H1 (cell line): Measurements from ENCODE around the gene SNORC. TPM values are rescaled to one million over a fixed set of nuclear protein-coding genes. Genes with fewer than 3 reads are reported as not detected.

Source experiments
- CTCF ChIA-PET: fragments of 300-600 bp; sonication (Branson Sonifier 250); formaldehyde crosslinking; loops from one replicate; lab custom pipeline; 2021; ENCODE audit not compliant: partially characterized antibody; lab: Charles Lee
- POLR2A ChIA-PET: fragments of 300-600 bp; sonication (Branson Sonifier 250); formaldehyde crosslinking; loops from one replicate; lab custom pipeline; 2021; ENCODE audit warnings: inconsistent platforms; ENCODE audit not compliant: partially characterized antibody; lab: Charles Lee
- DNase-seq, 2 experiments: peaks; one replicate each; pipeline versions ENCODE4 v3.0.0 to v3.0.0-alpha.2; 2010 to 2022; ENCODE audit warnings: low spot score in 2 of 2, low read depth in 1 of 2, mixed read lengths in 1 of 2
- FAIRE-seq: peaks from 2 replicates; lab custom pipeline; 2011; peaks lifted over from hg19 to GRCh38; lab: Jason Lieb, UNC
- H2AFZ ChIP-seq: 2 replicates; pipeline ENCODE4 v1.8.1; 2012; ENCODE audit warnings: low read length, inconsistent platforms
- H2AK5ac ChIP-seq: 2 replicates; pipeline ENCODE4 v1.6.1; 2013; ENCODE audit warnings: low read depth, low read length
- H2BK120ac ChIP-seq: replicated peaks from 2 replicates; pipeline ENCODE3; 2013; ENCODE audit warnings: low read depth, low read length, inconsistent platforms
- H2BK12ac ChIP-seq: 2 replicates; pipeline ENCODE4 v1.6.1; 2013; ENCODE audit warnings: low read depth, low read length
- H2BK15ac ChIP-seq: 2 replicates; pipeline ENCODE4 v1.6.1; 2013; ENCODE audit warnings: low read length
- H2BK20ac ChIP-seq: 2 replicates; pipeline ENCODE4 v1.6.1; 2013; ENCODE audit warnings: low read length
- H2BK5ac ChIP-seq: 2 replicates; pipeline ENCODE4 v1.6.1; 2013; ENCODE audit warnings: low read depth, low read length
- H3K14ac ChIP-seq: 2 replicates; pipeline ENCODE4 v1.6.1; 2013; ENCODE audit warnings: inconsistent platforms; ENCODE audit not compliant: insufficient read length
- H3K18ac ChIP-seq: 2 replicates; pipeline ENCODE4 v1.6.1; 2013; ENCODE audit warnings: low read length; ENCODE audit errors: extremely low read depth
- H3K23ac ChIP-seq: 2 replicates; pipeline ENCODE4 v1.6.1; 2013; ENCODE audit warnings: inconsistent platforms; ENCODE audit not compliant: insufficient read length
- H3K23me2 ChIP-seq: 2 replicates; pipeline ENCODE4 v1.6.1; 2013; ENCODE audit warnings: low read depth, low read length
- H3K27ac ChIP-seq: 2 replicates; pipeline ENCODE4 v1.6.1; 2011; ENCODE audit warnings: low read depth, low read length, inconsistent platforms
- H3K27me3 ChIP-seq, 4 experiments: replicated peaks in 1 of 4; 1 replicate in 1 of 4; 2 replicates in 3 of 4; pipeline versions ENCODE4 v1.6.1 to v1.8.1; 2011 to 2013; ENCODE audit warnings: low read length in 3 of 4, mild to moderate bottlenecking in 3 of 4, inconsistent platforms in 2 of 4, mixed read lengths in 2 of 4, moderate library complexity in 1 of 4; ENCODE audit not compliant: control insufficient read depth in 3 of 4, insufficient read depth in 3 of 4; ENCODE audit errors: extremely low read depth in 1 of 4
- H3K36me3 ChIP-seq, 4 experiments: 2 replicates each; pipeline versions ENCODE4 v1.6.1 to v1.8.1; 2011 to 2013; ENCODE audit warnings: mild to moderate bottlenecking in 4 of 4, low read length in 3 of 4, moderate library complexity in 2 of 4, control low read depth in 1 of 4, inconsistent platforms in 1 of 4; ENCODE audit not compliant: insufficient read depth in 4 of 4, control insufficient read depth in 2 of 4
- H3K4ac ChIP-seq: replicated peaks from 2 replicates; pipeline ENCODE3; 2013; ENCODE audit warnings: low read length, low read depth, mixed read lengths, inconsistent platforms; ENCODE audit not compliant: insufficient read length
- H3K4me1 ChIP-seq, 4 experiments: replicated peaks in 1 of 4; 1 replicate in 1 of 4; 2 replicates in 3 of 4; pipeline versions ENCODE4 v1.6.1 to v1.8.1; 2011 to 2013; ENCODE audit warnings: low read length in 3 of 4, inconsistent platforms in 2 of 4, mixed read lengths in 1 of 4; ENCODE audit not compliant: insufficient read depth in 4 of 4, control insufficient read depth in 3 of 4
- H3K4me2 ChIP-seq, 2 experiments: 2 replicates each; pipeline versions ENCODE4 v1.6.1 to v1.8.1; 2011 to 2013; ENCODE audit warnings: low read depth in 2 of 2, low read length in 2 of 2, control low read depth in 1 of 2, inconsistent platforms in 1 of 2, mild to moderate bottlenecking in 1 of 2; ENCODE audit not compliant: insufficient read depth in 1 of 2
- H3K4me3 ChIP-seq, 4 experiments: fragments of 200-600, 300-600 bp in 1 of 4; sonication (generic), shearing (Covaris generic), sonication (Bioruptor Twin) in 1 of 4; 2 replicates each; pipeline versions ENCODE4 v1.5.1 to v1.8.1; 2011 to 2016; ENCODE audit warnings: low read length in 4 of 4, low read depth in 3 of 4, control low read depth in 2 of 4, inconsistent platforms in 2 of 4, mild to moderate bottlenecking in 2 of 4, mixed read lengths in 1 of 4, moderate library complexity in 1 of 4; ENCODE audit not compliant: insufficient read depth in 2 of 4; ENCODE audit errors: extremely low read depth in 1 of 4
- H3K56ac ChIP-seq: replicated peaks from 2 replicates; pipeline ENCODE3; 2013; ENCODE audit warnings: low read depth, mild to moderate bottlenecking, mixed read lengths, low read length, inconsistent platforms; ENCODE audit not compliant: insufficient read length
- H3K79me1 ChIP-seq: 2 replicates; pipeline ENCODE4 v1.6.1; 2013; ENCODE audit warnings: low read depth, low read length, control low read depth
- H3K79me2 ChIP-seq, 2 experiments: 2 replicates each; pipeline versions ENCODE4 v1.6.1 to v1.8.1; 2012 to 2013; ENCODE audit warnings: low read length in 2 of 2, mild to moderate bottlenecking in 2 of 2, inconsistent platforms in 1 of 2; ENCODE audit not compliant: insufficient read depth in 2 of 2, control insufficient read depth in 1 of 2
- H3K9ac ChIP-seq, 4 experiments: replicated peaks in 1 of 4; 1 replicate in 1 of 4; 2 replicates in 3 of 4; pipeline versions ENCODE4 v1.6.1 to v1.8.1; 2011 to 2013; ENCODE audit warnings: low read depth in 3 of 4, low read length in 3 of 4, control low read depth in 2 of 4, mild to moderate bottlenecking in 2 of 4, moderate library complexity in 2 of 4, inconsistent platforms in 1 of 4; ENCODE audit errors: extremely low read depth in 1 of 4
- H3K9me3 ChIP-seq, 2 experiments: 2 replicates each; pipeline versions ENCODE4 v1.6.1 to v1.8.1; 2012 to 2013; ENCODE audit warnings: mild to moderate bottlenecking in 2 of 2, moderate library complexity in 2 of 2, control low read depth in 1 of 2, inconsistent platforms in 1 of 2, low read depth in 1 of 2, low read length in 1 of 2, mixed read lengths in 1 of 2; ENCODE audit not compliant: insufficient read depth in 2 of 2
- H4K20me1 ChIP-seq, 2 experiments: replicated peaks in 1 of 2; 2 replicates each; pipeline versions ENCODE3 to v1.8.1; 2011 to 2013; ENCODE audit warnings: inconsistent platforms in 2 of 2, low read length in 2 of 2, mild to moderate bottlenecking in 1 of 2; ENCODE audit not compliant: insufficient read depth in 2 of 2, control insufficient read depth in 1 of 2
- H4K5ac ChIP-seq: 2 replicates; pipeline ENCODE4 v1.6.1; 2013; ENCODE audit warnings: low read length, low read depth, mixed read lengths, inconsistent platforms; ENCODE audit not compliant: insufficient read length
- H4K8ac ChIP-seq: 2 replicates; pipeline ENCODE4 v1.8.0; 2013; ENCODE audit warnings: mild to moderate bottlenecking, moderate library complexity, low read length, inconsistent platforms; ENCODE audit not compliant: insufficient read depth; ENCODE audit errors: extremely low read depth
- H4K91ac ChIP-seq: replicated peaks from 2 replicates; pipeline ENCODE3; 2013; ENCODE audit warnings: low read length, mixed read lengths, inconsistent platforms; ENCODE audit not compliant: insufficient read length
- CHD1 ChIP-seq: IDR thresholded peaks from 2 replicates; pipeline ENCODE4 v1.6.1; 2012; ENCODE audit warnings: low read depth, low read length, improper control_type of control experiment
- EP300 ChIP-seq, 2 experiments: IDR thresholded peaks; 1 replicate in 1 of 2; 2 replicates in 1 of 2; pipeline ENCODE4 v1.6.1; 2011 to 2012; ENCODE audit warnings: low read depth in 2 of 2, low read length in 2 of 2, mild to moderate bottlenecking in 2 of 2, borderline replicate concordance in 1 of 2, inconsistent platforms in 1 of 2, moderate library complexity in 1 of 2
- JUN ChIP-seq: IDR thresholded peaks from 2 replicates; pipeline ENCODE4 v1.6.1; 2011; ENCODE audit warnings: low read depth, mild to moderate bottlenecking, improper control_type of control experiment, low read length
- RBBP5 ChIP-seq: IDR thresholded peaks from 2 replicates; pipeline ENCODE4 v1.7.1; 2012; ENCODE audit warnings: low read depth, mild to moderate bottlenecking, inconsistent platforms, low read length, moderate library complexity, borderline replicate concordance
- TAF1 ChIP-seq: IDR thresholded peaks from 2 replicates; pipeline ENCODE4 v1.6.1; 2011; ENCODE audit warnings: mild to moderate bottlenecking, low read depth, low read length
- WGBS, 2 experiments: shearing (Covaris generic) in 1 of 2; methylation state at CpG; one replicate each; pipeline versions ENCODE4 v1.1.6 to v1.1.7; 2013 to 2015; ENCODE audit warnings: low lambda C conversion rate in 2 of 2, mixed read lengths in 2 of 2, inconsistent platforms in 1 of 2, low coverage in 1 of 2, missing lambda C conversion rate in 1 of 2; ENCODE audit not compliant: insufficient replicate concordance in 2 of 2, insufficient coverage in 1 of 2, insufficient read length in 1 of 2; ENCODE audit errors: extremely low coverage in 1 of 2, missing lambda C conversion rate in 1 of 2; 5-methylcytosine and 5-hydroxymethylcytosine counted together
- polyA plus RNA-seq, 7 experiments: library from polyadenylated mRNA; depleted of rRNA in 3 of 7; stranded (reverse) in 5 of 7; unstranded in 2 of 7; fragments of >200 nt in 5 of 7; fragments of 200-250 nt in 2 of 7; gene quantifications; 1 replicate in 5 of 7; 2 replicates in 1 of 7; 4 replicates in 1 of 7; pipeline versions ENCODE4 v1.2.1 to v1.2.3, GENCODE V29; 2011 to 2013; ENCODE audit warnings: missing spikeins in 2 of 7, mixed read lengths in 2 of 7
- total RNA-seq: library from RNA; stranded (reverse); fragmentation: NEBNext Ultra II Directional; extraction: Animal tissue kit (Norgen Biotek cat#: 25700); gene quantifications from 2 replicates; pipeline ENCODE4 v1.2.1, GENCODE V29; 2021
- TF ChIP-seq, protein P1 (sequence below): IDR thresholded peaks from 2 replicates; pipeline ENCODE4 v1.6.1; 2012; ENCODE audit warnings: low read length, inconsistent platforms
- TF ChIP-seq, protein P2 (sequence below): IDR thresholded peaks from 2 replicates; pipeline ENCODE4 v1.6.1; 2011; ENCODE audit warnings: low read depth, mild to moderate bottlenecking, low read length; ENCODE audit not compliant: insufficient read depth

Gene SNORC
- total and polyA plus RNA-seq, 2 of the 8 experiments (the other 6 are each of a cell fraction or from before 2014, with no cell fraction given) = 1.6 to 1.8 TPM

GRCh38 chr2:232890896-232891601 is 21.0 kb downstream of the SNORC start:
- no peak overlapping the region for H3K23ac ChIP-seq
- H2BK12ac ChIP-seq = peak overlapping the region; percentile 84; the same call in 1 of the 2 replicates
- DNase-seq (peak in 1 of 2 experiments; percentile 82), FAIRE-seq (peak; percentile 45)
- H2AFZ ChIP-seq = peak overlapping the region; percentile 61
- H2BK5ac ChIP-seq = peak overlapping the region; percentile 44; the same call in 1 of the 2 replicates
- H2BK15ac ChIP-seq = peak overlapping the region; percentile 96; the same call in 1 of the 2 replicates
- no peak overlapping the region for H3K9ac ChIP-seq
- no peaks in the 10 kb centered on the region for H3K9me3 ChIP-seq
- 0 out of 2 replicates have a peak overlapping the region, but pooled peaks have one; percentile 82 for H2BK20ac ChIP-seq
- WGBS, 2 experiments = 44% methylated on average over 22 of the region's 23 CpGs; no CpG with 5 or more reads in 1 of the 2 experiments
- H3K4ac ChIP-seq = no peak overlapping the region
- H2BK120ac ChIP-seq = no peak overlapping the region
- H4K5ac ChIP-seq = peak overlapping the region; percentile 23
- peak overlapping the region; percentile 66 for H4K8ac ChIP-seq
- H3K4me1 ChIP-seq = peaks cover 0 to 16% (median 10%) of the 10 kb centered on the region in 4 experiments; a peak in 6 of 7 replicates
- peak overlapping the region in 1 of 4 experiments; percentile 34; a peak in 1 of 8 replicates for H3K4me3 ChIP-seq
- no peaks in the 10 kb centered on the region for H3K79me2 ChIP-seq
- peaks cover 0 to 7% of the 10 kb centered on the region in 2 experiments for H4K20me1 ChIP-seq
- H3K4me2 ChIP-seq = peak overlapping the region; percentile 55 to 58
- H3K18ac ChIP-seq = peak overlapping the region; percentile 86
- H3K23me2 ChIP-seq = peaks cover 4% of the 10 kb centered on the region
- no peaks in the 10 kb centered on the region for H3K27me3 ChIP-seq
- no peak overlapping the region for H3K27ac ChIP-seq
- peak overlapping the region; percentile 18 for H4K91ac ChIP-seq
- no peaks in the 10 kb centered on the region for H3K79me1 ChIP-seq
- no peak overlapping the region for H2AK5ac ChIP-seq
- H3K36me3 ChIP-seq = no peaks in the 10 kb centered on the region; a peak in 1 of 8 replicates
- no peak overlapping the region for H3K56ac ChIP-seq
- H3K14ac ChIP-seq = no peak overlapping the region
- POLR2A ChIA-PET = interaction anchor here (0.6 to 1.5 kb wide), 3 partner anchors 8 to 43 kb away, joined by 4 read pairs; no protein-coding TSS in a partner anchor
- CTCF ChIA-PET = interaction anchor here (0.7 to 3.0 kb wide), 7 partner anchors 21 to 163 kb away, joined by 3 to 7 read pairs (median 3); partner anchors contain the start of gene SNORC
- TF ChIP-seq EP300 (IDR thresholded peaks at IDR 0.05; ENCODE audit: borderline replicate concordance in 1 of 2, low read depth in 2 of 2, low read length in 2 of 2) (peak in 1 of 2 experiments; percentile 38; a peak in 1 of 3 replicates), JUN (no peak), RBBP5 (0 out of 2 replicates have a peak, but pooled peaks have one; percentile 20), CHD1 (no peak), TAF1 (peak; percentile 29; the same call in 1 of the 2 replicates)
- TF ChIP-seq, protein P1, sequence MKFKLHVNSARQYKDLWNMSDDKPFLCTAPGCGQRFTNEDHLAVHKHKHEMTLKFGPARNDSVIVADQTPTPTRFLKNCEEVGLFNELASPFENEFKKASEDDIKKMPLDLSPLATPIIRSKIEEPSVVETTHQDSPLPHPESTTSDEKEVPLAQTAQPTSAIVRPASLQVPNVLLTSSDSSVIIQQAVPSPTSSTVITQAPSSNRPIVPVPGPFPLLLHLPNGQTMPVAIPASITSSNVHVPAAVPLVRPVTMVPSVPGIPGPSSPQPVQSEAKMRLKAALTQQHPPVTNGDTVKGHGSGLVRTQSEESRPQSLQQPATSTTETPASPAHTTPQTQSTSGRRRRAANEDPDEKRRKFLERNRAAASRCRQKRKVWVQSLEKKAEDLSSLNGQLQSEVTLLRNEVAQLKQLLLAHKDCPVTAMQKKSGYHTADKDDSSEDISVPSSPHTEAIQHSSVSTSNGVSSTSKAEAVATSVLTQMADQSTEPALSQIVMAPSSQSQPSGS = no peak
- TF ChIP-seq, protein P2, sequence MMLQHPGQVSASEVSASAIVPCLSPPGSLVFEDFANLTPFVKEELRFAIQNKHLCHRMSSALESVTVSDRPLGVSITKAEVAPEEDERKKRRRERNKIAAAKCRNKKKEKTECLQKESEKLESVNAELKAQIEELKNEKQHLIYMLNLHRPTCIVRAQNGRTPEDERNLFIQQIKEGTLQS = 0 out of 2 replicates have a peak, but pooled peaks have one; percentile 15
